ENCODE measurements around the gene CARD11.

CARD11 gene

DNA sequence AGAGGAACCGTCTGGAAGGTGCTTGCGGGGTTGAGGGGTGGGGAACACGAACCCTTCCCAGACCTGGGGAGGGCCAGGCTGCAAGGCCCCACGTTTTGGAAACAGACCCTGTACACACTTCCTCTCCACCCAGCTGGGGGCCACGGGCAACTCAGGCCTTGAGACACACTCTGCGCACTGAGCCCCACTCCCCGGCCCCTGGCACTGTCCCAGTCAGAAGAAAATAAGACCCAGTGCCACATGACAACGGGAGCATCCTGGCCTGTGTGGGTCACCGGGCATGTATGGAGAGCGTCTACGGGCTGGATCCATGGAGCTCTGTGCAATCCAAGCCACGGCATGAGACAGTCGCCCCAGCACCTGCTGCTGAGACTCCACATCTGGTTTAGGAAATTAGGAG lies 63.7 kb downstream of the CARD11 start:
- no peak for DNase-seq

DNA sequence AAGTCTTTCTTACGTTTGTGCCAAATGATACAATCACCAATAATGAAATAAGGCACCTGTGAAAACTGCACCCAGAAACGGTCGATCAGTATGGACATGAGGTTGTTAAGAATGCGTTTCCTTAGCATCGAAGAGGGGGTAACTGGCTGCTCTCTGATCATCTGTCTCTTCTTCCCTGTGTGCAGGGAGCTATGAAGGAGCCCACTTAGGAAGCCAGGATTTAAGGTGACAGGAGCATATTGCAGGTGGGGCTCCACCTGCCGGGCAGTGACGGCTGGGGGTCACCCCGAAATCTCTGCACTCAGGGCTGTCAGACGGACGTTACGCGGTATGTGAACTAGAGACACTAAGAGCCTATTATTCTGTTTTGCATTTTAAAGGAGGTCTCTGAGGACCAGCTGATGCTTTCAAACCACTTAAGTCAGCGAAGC lies 64.5 kb downstream of the CARD11 start:
- no peak for DNase-seq

- peak; percentile 43 for DNase-seq
Observed at GRCh38 chr7:2978408-2978807, 65.3 kb downstream of the CARD11 start.

DNA sequence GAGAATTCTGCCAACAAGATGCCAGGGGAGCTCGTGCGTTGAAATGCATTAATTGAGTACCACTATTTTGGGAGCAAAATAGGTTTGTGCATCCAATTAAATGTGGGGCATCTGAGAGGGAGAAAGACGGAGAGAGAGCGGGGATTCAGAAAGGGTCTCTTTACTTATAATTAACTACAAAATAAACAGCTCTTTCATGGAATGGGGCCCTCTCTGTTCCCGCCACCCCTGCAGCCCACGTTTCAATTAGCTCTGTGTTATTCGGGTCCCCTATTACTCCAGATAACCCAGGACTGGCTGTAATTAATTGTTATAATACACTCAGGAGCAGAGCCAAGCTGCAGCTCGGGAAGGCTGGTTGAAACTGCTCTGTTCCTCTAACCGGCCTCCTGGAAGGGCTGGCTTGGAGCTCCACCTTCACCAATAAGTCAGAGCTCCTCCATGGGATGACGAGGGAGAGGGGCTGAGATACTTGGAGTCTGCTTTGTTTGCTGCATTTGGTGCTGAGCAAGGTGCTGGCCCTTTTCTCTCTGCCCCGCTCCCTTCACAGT lies 67.8 kb downstream of the CARD11 start:
- DNase-seq: no peak

- no peak for DNase-seq
Observed at GRCh38 chr7:2974093-2974819, 69.4 kb downstream of the CARD11 start.

- DNase-seq: no peak
Observed at GRCh38 chr7:2972835-2973161, 70.9 kb downstream of the CARD11 start.

DNA sequence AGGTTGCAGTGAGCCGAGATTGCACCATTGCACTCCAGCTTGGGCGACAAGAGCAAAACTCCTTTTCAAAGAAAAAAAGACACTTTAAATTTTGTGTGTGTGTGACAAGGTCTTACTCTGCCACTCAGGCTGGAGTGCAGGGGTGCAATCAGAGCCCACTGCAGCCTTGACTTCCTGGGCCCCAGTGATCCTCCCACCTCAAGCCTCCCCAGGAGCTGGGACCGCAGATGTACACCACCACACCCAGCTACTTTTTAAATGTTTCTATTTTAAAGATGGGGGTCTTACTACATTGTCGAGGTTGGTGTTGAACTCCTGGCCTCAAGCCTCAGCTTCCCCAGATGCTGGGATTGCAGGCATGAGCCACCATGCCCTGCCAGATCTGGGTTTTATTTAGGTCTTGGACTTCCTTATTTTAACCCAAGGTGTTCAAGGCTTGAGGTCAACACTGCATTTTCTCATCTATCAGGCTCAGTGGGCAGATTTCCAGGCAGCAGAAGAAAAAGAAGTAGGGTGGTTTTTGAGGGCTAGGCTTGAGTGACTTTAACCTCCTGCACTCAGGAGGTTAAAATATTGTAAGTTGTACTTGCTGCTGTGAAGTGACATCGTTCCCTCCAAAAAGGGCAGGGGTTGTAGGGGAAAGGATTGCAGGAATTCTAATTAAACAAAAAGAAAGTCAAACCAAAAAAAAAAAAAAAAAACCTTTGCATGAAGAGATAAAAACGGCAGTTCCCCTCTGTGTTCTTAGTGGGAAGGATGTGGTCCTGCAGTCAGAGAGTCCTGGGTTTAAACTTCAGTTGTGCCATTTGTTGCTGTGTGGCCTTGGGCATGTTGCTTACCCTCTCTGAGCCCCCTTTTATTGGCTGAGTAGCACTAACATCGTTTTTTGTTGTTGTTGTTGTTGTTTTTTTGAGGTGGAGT lies 71.5 kb downstream of the CARD11 start:
- no peak for DNase-seq

DNA sequence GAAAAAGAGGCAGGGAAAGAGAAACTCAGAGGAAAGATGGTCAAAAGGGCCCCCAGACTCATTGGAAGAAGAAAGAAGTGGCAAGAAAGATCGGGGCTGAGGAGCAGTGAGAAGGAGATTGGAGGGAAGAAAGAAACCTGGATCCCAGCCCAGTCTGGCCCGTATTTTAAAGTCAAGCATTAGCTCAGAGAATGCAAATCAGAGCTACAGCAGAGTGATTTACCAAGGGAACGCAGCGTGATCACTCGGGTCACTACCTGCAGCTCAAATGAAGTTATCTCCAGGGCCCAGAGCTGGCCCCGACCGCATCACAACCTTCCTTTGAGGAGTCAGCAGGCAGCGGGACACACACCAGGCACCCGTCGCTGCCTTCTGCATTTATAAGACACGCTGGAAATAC lies 72.8 kb downstream of the CARD11 start:
- DNase-seq: no peak

DNA sequence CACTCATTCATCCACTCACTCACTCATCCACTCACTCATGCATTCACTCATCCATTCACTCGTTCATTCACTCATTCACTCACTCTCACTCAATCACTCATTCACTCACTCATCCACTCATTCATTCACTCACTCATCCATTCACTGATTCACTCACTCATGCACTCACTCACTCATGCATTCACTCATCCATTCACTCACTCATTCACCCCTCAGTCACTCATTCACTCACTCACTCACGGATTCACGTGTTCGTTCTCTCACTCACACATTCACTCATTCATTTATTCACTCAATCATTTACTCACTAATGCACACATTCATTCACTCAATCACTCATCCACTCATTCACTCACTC lies 73.4 kb downstream of the CARD11 start:
- no peak for DNase-seq

GRCh38 chr7:2969398-2970306 lies 74.0 kb downstream of the CARD11 start:
- DNase-seq: no peak

GRCh38 chr7:2968616-2969397 lies 74.9 kb downstream of the CARD11 start:
- no peak for DNase-seq

DNA sequence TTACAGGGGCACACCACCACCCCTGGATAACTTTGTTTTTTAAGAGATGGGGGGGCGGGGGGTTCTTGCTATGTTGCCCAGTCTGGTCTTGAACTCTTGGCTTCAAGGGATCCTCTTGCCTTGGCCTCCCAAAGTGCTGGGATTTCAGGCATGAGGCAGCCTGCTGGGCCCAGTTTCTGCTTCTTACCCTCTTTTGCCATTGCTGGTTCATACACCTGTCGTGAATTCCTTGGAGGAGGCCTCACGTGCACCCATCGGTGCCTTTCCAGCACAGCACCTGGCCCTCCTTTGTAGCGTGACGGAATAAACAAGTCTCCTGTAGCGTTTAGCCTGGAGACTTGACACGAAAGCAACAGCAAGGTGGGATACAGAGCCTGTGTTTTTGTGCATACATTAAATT lies 75.5 kb downstream of the CARD11 start:
- DNase-seq: no peak

DNA sequence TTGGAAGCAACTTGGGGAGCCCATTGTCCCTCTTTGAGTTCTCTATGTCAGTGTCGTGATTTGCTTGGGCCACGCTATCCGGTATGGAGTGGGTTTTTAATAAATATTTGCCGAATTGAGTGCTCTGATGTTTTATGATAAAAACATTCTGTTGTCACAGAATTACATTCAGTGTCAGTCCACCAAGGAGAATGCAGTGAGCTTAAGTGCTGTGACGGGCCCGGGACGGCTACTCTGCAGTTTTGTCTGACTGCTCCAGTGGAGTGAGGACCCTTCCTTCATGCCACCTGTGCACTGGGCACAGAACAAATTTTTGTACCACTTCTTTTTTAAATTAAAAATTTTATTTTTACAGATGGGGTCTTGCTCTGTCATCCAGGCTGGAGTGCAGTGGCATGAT lies 76.0 kb downstream of the CARD11 start:
- no peak for DNase-seq

DNA sequence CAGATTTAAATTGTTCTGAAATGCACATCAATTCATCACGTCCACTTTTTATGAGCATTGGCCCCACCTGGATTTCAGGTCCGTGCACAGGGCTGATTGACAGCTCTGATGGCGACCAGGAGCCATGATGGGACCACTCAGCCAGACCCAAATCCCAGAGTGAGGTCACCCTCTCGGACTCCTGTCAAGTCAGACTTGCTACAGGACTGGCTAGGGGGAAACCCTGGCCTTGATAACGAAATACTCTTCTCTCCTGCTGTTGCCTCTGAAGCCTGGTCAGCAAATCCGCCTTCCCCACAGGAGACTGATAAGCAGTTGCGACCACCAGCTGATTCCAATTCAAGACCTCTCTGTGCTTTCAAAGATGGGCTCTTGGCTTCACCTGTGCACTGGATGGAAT lies 76.4 kb downstream of the CARD11 start:
- no peak for DNase-seq

DNA sequence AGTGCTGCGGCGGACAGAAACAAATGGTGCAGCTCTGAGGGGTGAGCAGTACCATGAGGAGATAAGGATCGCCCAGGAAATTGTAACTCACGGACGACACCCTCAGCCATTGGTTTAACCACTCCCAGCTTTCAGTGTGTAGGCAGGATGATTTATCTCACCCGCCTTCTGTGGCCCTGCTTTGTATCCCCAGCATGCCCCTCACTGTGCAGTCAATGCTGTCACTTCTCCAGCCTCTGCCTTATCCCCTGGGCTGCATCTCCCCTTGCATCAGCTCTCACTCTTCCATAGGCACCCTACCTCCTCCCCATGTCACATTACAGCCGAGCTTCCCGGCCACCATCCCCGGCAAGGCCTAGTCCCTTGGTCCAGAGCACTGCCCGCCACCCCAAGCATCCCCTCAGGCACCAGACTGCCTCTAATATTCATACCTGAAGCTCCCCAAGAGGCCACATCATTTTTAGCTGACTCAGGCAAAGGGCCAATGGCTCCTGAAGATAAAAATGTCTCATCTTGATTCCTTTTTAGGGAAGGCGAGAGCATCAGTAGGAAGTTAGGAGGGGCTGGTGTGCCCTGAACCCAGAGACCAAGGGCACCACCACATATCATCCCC lies 77.1 kb downstream of the CARD11 start:
- no peak for DNase-seq

- DNase-seq: no peak
Observed at GRCh38 chr7:2965745-2966270, 77.9 kb downstream of the CARD11 start.

- no peak for DNase-seq
Observed at GRCh38 chr7:2965301-2965700, 78.4 kb downstream of the CARD11 start.

DNA sequence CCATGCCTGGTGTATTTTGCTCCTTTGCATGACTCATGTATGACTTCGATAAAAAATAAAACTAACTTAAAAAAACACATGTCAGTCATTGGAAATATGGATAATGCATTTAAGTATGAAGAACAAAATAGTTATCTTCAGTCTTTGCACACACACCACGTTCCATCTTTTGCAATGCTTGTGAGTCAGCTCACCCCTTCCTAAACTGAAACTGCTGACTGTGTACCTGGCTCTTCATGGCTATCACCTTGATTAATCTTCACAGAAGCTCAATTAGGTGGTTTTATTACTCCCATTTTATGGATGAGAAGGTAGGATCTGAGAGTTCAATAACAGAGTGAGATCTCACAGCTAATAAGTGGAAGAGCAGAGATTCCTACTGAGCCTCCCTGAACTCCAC lies 79.5 kb downstream of the CARD11 start:
- DNase-seq: no peak

DNA sequence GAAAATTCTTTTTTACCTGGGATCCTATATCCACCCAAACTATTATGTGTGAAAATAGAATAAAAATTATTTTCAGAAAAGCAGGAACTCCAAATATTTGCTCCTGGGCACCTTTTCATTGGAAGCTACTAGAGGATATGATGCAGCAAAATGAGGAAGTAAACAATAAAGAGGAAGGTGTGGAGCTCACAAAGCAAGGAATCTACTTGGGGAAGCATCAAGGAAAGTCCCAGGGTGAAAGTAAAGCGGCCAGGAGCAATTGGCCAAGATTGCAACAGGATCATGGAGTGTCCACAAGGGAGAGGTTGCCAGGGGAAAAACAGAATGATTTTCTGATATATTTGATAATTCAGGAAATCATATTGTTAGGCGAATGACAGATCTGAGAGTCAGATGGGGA lies 80.8 kb downstream of the CARD11 start:
- no peak for DNase-seq

DNA sequence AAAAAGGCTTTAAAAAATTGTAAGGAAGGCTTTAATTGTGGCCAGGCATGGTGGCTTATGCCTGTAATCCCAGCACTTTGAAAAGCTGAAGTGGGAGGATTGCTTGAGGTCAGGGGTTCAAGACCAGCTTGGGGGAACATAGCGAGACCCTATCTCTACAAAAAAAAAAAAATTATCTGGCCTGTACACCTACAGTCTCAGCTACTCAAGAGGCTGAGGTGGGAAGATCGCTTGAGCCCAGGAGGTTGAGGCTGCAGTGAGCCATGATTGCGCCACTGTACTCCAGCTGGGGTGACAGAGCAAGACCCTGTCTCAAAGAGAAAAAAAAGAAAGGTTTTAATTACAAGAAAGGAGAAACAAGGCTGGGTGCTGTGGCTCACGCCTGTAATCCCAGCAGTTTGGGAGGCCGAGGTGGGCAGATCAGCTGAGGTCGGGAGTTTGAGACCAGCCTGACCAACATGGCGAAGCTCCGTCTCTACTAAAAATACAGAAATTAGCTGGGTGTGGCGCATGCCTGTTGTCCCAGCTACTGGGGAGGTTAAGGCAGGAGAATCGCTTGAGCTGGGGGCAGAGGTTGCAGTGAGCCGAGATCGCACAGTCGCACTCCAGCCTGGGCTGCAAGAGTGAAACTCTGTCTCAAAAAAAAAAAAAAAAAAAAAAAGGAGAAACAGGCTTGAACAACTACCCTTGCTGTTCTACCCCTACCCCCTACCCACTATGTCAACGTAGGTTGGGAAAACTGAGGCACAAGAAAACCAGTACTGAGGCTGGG lies 83.7 kb downstream of the CARD11 start:
- DNase-seq: no peak
